ENCODE results near the gene RD3L.

Gene RD3L

GRCh38 chr14:103897075-103897947 is 45.0 kb downstream of the RD3L start:
- no peaks in the 10 kb centered on the region for H3K9me3 Mint-ChIP-seq
- peaks cover 0 to 8% of the 10 kb centered on the region in 2 donors for H3K27me3 Mint-ChIP-seq
- peaks cover 0 to 4% of the 10 kb centered on the region in 2 donors for H3K4me1 Mint-ChIP-seq (ENCODE audit: low read depth in 2 of 2)
- DNase-seq, result no peak
- ATAC-seq (replicated peaks), result no peak
- H3K36me3 Mint-ChIP-seq (ENCODE audit: insufficient read depth), result no peaks in the 10 kb centered on the region
- H3K4me3 Mint-ChIP-seq, result no peak overlapping the region
- H3K27ac Mint-ChIP-seq, result no peak overlapping the region

- Mint-ChIP-seq H3K4me3 (no peak overlapping the region), H3K9me3 (no peaks in the 10 kb centered on the region), H3K36me3 (ENCODE audit: insufficient read depth) (no peaks in the 10 kb centered on the region), H3K4me1 (ENCODE audit: low read depth in 2 of 2) (peaks cover 0 to 4% of the 10 kb centered on the region in 2 donors), H3K27me3 (peaks cover 0 to 8% of the 10 kb centered on the region in 2 donors), H3K27ac (no peak overlapping the region)
- DNase-seq (no peak), ATAC-seq (replicated peaks) (no peak)
Measured at GRCh38 chr14:103896578-103896977, 45.8 kb downstream of the RD3L start.

- Mint-ChIP-seq H3K4me3 (no peak overlapping the region), H3K4me1 (ENCODE audit: low read depth in 2 of 2) (peaks cover 0 to 2% of the 10 kb centered on the region in 2 donors), H3K36me3 (ENCODE audit: insufficient read depth) (no peaks in the 10 kb centered on the region), H3K27me3 (peaks cover 0 to 3% of the 10 kb centered on the region in 2 donors), H3K9me3 (no peaks in the 10 kb centered on the region), H3K27ac (no peak overlapping the region)
- DNase-seq (no peak), ATAC-seq (replicated peaks) (no peak)
Measured at GRCh38 chr14:103894723-103895059, 47.6 kb downstream of the RD3L start.

GRCh38 chr14:103894034-103894722 is 48.2 kb downstream of the RD3L start:
- H3K27me3 Mint-ChIP-seq, result no peaks in the 10 kb centered on the region
- no peak overlapping the region for H3K4me3 Mint-ChIP-seq
- H3K9me3 Mint-ChIP-seq, result no peaks in the 10 kb centered on the region
- no peaks in the 10 kb centered on the region for H3K36me3 Mint-ChIP-seq (ENCODE audit: insufficient read depth)
- ATAC-seq (replicated peaks), result no peak
- H3K4me1 Mint-ChIP-seq (ENCODE audit: low read depth in 2 of 2), result peaks cover 0 to 2% of the 10 kb centered on the region in 2 donors
- no peak for DNase-seq
- no peak overlapping the region for H3K27ac Mint-ChIP-seq

- Mint-ChIP-seq H3K27ac (no peak overlapping the region), H3K36me3 (ENCODE audit: insufficient read depth) (no peaks in the 10 kb centered on the region), H3K4me3 (no peak overlapping the region), H3K4me1 (ENCODE audit: low read depth in 2 of 2) (peaks cover 0 to 2% of the 10 kb centered on the region in 2 donors), H3K27me3 (no peaks in the 10 kb centered on the region), H3K9me3 (no peaks in the 10 kb centered on the region)
- ATAC-seq (replicated peaks), result no peak
- no peak for DNase-seq
Measured at GRCh38 chr14:103892247-103892646, 50.1 kb downstream of the RD3L start.

GRCh38 chr14:103891667-103892215 is 50.6 kb downstream of the RD3L start:
- Mint-ChIP-seq H3K27me3 (no peaks in the 10 kb centered on the region), H3K27ac (no peak overlapping the region), H3K4me3 (no peak overlapping the region), H3K9me3 (no peaks in the 10 kb centered on the region), H3K4me1 (ENCODE audit: low read depth in 2 of 2) (peaks cover 0 to 2% of the 10 kb centered on the region in 2 donors), H3K36me3 (ENCODE audit: insufficient read depth) (no peaks in the 10 kb centered on the region)
- no peak for DNase-seq
- ATAC-seq (replicated peaks), result no peak

GRCh38 chr14:103890821-103891666 is 51.3 kb downstream of the RD3L start:
- H3K4me3 Mint-ChIP-seq, result no peak overlapping the region
- no peaks in the 10 kb centered on the region for H3K9me3 Mint-ChIP-seq
- no peaks in the 10 kb centered on the region for H3K27me3 Mint-ChIP-seq
- H3K4me1 Mint-ChIP-seq (ENCODE audit: low read depth in 2 of 2), result no peaks in the 10 kb centered on the region
- ATAC-seq (replicated peaks) (no peak), DNase-seq (no peak)
- H3K27ac Mint-ChIP-seq, result no peak overlapping the region
- H3K36me3 Mint-ChIP-seq (ENCODE audit: insufficient read depth), result no peaks in the 10 kb centered on the region
